Heart left ventricle (tissue), 13 donors: ENCODE data around the gene GP2.

Source experiments
- POLR2A ChIP-seq, 2 donors: fragments of 450-650 bp; IDR thresholded peaks; one replicate each; pipeline ENCODE4 v1.6.1; 2017; ENCODE audit warnings: antibody characterized with exemption in 2 of 2, mild to moderate bottlenecking in 2 of 2, moderate library complexity in 2 of 2
- TF ChIP-seq, protein P1 (sequence below), 12 donors: fragments of 200-600 bp; sonication (generic) in 4 of 12; IDR thresholded peaks; one replicate each; pipeline versions ENCODE4 v1.5.0 to v1.8.0; 2018 to 2022; ENCODE audit warnings: antibody characterized with exemption in 12 of 12, mild to moderate bottlenecking in 5 of 12
- donor health status: ischemic (EF 13 %, LVEDD 7.1; RV severe dilation, severe dysfunction).
- donor health status: DM: no; HTN: yes; CAD: no.
- donor health status: DM: no; HTN: no; CAD: no.
- donor health status: ischemic (EF 25% LVEDD 6.9; RV normal size, moderate dysfunction).
- donor health status: ischemic (EF 25% LVEDD 5.7; RV mildly dilated, moderate dysfunction).
- donor health status: ischemic (EF 35%, LVEDD 5.7; RV mildly dilated, moderate dysfunction).
- donor health status: nonischemic (EF 11% LVEDD 7.7; RV severe dilation, severe dysfunction).
- donor health status: DM: yes; HTN: yes; CAD: no.
- donor health status: PGD.
- donor health status: ischemic (EF 29% LVEDD 5.4; RV normal size, mild dysfunction).
- donor health status: nonischemic (EF 23%, LVEDD 6.1; RV moderate dilation, normal function).

DNA sequence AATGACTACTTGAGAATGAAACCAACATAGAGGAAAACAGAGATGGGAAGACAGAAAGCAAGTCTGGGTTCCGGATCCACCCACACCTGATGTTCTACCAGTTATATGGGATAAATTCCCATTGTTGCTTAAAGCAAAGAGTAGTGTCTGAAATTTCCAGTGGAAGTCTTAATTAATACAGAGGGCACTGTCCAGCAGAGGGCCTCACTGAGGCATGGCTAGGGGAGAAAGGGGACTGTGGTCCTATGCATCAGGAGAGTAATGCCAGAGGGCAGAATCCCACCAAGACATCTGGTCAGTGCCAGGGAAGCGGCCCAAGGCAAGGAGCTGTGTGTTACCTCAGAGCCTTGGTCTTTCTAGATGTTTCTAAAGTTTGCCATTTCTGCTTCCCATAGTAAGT, 32.7 kb upstream of the GP2 start:
- no peak for TF ChIP-seq POLR2A (IDR thresholded peaks at IDR 0.05)
- TF ChIP-seq, protein P1, sequence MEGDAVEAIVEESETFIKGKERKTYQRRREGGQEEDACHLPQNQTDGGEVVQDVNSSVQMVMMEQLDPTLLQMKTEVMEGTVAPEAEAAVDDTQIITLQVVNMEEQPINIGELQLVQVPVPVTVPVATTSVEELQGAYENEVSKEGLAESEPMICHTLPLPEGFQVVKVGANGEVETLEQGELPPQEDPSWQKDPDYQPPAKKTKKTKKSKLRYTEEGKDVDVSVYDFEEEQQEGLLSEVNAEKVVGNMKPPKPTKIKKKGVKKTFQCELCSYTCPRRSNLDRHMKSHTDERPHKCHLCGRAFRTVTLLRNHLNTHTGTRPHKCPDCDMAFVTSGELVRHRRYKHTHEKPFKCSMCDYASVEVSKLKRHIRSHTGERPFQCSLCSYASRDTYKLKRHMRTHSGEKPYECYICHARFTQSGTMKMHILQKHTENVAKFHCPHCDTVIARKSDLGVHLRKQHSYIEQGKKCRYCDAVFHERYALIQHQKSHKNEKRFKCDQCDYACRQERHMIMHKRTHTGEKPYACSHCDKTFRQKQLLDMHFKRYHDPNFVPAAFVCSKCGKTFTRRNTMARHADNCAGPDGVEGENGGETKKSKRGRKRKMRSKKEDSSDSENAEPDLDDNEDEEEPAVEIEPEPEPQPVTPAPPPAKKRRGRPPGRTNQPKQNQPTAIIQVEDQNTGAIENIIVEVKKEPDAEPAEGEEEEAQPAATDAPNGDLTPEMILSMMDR (IDR thresholded peaks at IDR 0.05), result peak in 3 of 12 donors; percentile 4 to 12 (median 10)
